Measurements from ENCODE around the gene CTNS.
A peak's percentile ranks its signal among the peaks of the same experiment; 100 is the strongest.

Gene CTNS

DNA sequence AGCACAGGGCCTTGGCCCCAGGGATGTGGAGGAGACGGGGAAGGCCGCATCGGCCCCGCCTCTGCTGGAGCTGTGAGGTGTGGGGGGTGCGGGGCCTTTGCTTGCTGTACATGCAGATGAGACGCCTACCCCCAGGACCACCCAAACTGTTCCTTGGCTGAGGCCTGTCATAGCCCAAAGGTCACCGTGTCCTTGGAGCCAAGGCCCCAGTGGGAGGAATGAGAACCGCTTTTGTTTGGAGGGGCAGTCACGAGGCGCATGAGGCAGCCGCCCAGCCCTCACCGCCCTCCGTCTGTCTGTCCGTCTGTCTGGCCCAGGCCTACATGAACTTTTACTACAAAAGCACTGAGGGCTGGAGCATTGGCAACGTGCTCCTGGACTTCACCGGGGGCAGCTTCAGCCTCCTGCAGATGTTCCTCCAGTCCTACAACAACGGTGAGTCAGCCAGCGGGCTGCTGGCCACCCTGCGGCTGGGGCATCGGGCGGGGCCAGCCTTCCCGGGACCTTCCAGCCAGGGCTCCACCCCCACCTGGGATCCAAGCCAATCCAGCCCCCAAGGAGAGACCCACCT, 23.1 kb downstream of the CTNS start:
- peak; percentile 60 for DNase-seq (ENCODE audit: low read depth)

DNA sequence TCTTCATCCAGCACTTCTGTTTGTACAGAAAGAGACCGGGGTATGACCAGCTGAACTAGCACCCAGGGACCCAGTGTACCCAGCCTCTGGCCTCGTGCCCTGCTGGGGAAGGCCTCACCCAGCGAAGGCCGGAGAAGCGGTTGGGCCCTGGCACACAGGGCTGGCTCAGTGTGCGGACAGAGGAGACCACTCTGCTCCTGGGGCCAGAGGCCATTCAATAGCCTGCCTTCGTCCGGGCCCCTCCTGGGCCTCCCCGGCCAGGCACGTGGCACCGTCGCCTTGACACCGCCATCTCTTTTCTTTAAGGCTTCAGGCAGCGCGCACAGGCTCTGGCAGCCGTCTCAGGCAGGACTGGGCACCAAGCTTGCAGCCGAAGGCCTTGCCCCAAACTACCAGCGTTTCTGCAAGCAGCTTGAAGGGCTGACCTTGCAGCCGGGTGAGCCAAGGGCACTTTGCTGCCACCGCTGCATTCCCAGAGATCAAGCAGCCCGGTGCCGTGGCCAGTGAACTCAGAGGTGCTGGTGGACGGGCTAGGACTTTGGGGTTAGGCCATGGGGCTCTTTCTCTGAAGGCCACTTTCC, 23.8 kb downstream of the CTNS start:
- DNase-seq (ENCODE audit: low read depth) = no peak

DNA sequence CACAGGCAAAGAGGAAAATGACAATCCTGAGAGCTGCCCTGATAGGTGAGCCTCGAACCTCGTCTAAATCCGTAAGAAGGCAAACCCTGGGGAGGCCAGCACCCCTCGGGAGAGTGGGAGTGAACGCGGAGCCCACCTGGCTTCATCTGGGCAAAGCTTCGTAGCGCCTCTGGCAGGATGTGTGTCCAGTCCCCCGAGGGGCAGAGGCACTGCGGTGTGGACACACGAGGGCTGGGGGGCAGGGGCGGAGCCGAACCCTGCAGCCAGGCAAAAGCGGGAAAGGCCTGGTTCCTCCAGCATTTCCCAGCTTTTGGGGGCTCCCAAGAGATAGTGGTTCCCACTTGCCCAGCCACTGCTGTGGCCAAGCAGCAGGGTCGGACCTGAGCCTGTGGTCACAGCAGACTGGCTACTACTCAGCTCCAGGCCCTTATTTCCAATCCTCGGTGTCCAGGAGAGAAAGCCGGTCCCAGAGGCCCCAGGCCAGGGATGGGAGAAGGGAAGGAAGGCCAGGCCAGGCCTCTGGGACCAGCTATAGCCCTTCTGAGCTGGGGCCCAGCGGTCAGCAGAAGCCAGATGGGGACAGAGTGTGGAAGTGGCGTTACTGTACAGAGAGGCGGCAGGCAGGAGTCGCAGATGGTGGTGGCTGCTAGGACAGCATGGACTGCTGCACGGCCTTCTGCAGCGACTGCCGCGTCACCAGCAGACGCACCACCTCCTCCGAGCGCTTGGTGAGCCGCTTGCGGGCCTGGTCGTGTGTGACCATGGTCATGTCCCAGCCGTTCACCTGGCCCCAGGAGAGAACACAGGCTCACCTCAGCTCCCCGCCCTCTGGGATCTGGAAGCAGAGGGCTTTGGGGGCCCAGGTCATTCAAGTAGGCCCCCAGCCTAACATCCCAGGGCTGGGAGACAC, 26.8 kb downstream of the CTNS start:
- DNase-seq (ENCODE audit: low read depth) = no peak

DNA sequence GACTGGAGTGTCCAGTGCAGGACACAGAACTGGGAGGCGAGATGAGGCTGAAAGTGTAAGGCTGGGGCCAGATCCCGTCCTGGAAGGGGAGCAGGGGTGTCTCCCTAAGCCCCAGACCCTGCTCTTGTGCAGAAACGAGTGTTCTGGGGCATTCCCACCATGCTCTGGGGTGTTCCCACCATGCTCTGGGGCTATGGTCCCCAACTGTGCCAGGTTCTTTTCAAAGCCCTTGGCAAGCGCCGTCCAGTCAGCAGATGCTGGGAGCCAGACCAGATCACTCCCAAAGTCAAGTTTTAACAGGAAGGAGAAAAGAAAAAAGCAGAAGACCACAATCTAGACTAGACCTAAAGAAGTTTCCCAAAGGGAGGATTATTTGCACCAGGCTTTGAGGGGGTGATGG, 29.3 kb downstream of the CTNS start:
- no peak for DNase-seq (ENCODE audit: low read depth)

DNA sequence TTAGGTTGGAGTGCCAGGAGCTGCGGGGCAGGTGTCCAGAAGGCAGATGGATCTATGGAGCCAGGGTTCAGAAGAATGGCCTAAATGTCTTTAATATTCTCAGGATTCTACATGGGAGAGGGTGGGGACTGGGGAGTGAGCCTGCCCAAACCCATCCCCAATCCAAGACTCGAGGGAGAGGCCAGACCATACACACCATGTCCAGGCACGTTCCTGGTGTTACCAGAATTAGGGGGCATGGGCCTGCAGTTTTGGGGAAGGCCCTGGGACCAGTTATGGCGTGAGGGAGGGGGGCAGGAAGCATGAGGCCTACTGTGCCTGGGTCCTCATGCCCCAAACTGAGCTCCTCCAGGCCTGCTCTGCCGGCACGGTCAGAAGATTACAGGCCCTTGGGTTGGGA, 30.0 kb downstream of the CTNS start:
- no peak for DNase-seq (ENCODE audit: low read depth)

- DNase-seq (ENCODE audit: low read depth) = peak; percentile 50
Observed at GRCh38 chr17:3667366-3668278, 31.1 kb downstream of the CTNS start.

DNA sequence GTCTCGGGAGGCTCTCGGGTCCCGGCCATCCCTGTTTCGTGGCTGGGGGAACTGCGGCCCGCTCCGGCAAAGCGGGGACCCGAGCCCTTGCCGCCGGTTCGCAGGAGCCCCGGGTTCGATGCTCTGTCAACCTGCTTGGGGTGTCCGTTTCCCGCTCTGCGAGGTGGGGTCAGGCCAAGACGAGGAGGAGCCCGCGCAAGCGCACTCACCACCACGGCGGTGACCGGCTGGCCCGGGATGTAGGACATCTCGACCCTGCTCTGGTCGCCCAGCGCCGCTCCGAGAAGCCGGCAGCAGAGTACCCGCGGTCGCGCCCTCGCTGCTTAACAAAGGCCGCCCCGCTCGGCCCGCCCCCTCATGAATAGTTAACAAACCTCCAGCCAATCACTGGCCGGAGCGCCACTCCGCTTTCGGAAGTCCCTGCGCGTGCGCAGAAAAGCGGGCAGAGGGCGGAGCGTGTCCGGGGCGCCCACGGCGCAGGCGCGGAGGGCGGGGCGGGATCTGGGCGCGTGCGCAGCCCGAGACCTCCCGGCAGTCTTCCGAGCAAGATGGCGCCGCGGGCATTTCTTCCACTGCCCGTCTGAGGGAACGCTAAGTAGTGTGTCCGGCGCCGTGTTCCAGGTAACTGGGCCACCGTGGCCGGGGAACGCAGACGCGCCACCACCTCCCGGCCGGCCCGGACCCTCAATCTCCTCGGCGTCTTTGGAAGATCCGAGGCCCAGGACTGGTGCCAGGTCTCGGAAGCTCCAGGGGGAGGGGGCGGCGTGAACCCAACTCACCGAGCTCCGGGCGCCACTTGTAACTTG, 31.9 kb downstream of the CTNS start, which contains the start of the genes EMC6 and TAX1BP3:
Gene EMC6, plus strand, starts transcription at position 534 of the 806 bp plus-strand sequence. CDS start 335 bp downstream, outside the sequence.
Gene TAX1BP3, minus strand, starts transcription at position 300 of the 806 bp plus-strand sequence. Its CDS starts 52 bp downstream, at position 248.
- DNase-seq (ENCODE audit: low read depth) = peak; percentile 78

DNA sequence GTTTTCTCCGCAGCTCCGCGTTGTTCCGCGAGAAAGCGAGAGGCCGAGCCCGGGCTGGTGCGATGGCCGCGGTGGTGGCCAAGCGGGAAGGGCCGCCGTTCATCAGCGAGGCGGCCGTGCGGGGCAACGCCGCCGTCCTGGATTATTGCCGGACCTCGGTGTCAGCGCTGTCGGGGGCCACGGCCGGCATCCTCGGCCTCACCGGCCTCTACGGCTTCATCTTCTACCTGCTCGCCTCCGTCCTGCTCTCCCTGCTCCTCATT, 32.5 kb downstream of the CTNS start:
- DNase-seq (ENCODE audit: low read depth) = no peak

DNA sequence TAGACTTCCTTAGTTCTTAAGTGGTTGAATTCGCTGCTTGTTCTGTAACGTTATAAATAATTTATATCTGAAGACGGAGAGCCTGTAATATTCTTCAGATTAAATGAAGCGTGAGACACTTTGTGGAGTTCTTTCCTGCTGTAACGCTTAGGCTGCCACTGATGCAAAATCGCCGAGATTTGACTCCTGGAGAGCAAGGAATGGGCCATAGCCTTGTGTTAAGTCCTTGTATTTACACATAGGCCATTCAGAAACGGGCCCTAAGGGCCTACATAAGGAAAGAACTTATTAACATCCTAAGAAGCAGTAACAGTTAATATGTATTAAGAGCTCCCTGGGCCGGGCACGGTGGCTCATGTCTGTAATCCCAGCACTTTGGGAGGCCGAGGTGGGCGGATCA, 33.0 kb downstream of the CTNS start:
- no peak for DNase-seq (ENCODE audit: low read depth)

DNA sequence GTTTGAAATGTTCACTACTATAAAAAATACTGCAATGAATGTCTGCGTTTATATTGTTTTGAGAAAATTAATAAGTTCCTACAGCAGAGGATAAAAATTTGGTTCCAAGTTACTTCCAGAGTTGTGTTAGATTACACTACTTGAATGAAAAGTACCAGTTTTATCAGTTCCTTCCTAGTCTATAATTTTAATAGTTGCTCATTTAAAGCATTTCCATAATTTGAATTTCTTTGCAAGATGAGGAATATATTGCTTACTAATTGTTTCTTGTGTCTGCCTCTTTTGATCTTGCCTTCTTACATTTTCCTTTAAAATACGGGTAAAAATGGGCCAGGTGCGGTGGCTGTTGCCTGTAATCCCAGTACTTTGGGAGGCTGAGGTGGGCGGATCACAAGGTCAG, 36.0 kb downstream of the CTNS start:
- DNase-seq (ENCODE audit: low read depth) = no peak

DNA sequence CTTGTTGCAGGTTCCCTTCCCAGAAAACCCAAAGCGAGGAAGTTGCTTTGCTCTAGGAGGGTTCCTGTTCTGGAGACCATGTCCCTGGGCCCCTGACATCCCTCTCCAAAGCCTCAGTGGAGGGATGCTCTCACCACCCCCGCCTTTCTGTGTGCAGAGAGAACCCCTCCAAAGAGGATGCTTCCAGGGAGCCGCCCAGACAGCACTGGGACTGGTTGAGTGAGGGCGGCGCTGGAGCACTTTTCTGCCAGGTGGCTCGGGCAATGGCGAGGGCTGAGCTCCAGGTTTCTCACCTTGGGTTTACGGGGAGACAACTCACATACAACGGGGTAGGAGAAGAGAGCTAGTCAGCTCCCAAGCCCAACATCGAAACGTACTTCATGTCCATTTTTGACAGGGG, 39.3 kb downstream of the CTNS start:
- no peak for DNase-seq (ENCODE audit: low read depth)

GRCh38 chr17:3678095-3678820, 41.7 kb downstream of the CTNS start:
- DNase-seq (ENCODE audit: low read depth) = no peak

DNA sequence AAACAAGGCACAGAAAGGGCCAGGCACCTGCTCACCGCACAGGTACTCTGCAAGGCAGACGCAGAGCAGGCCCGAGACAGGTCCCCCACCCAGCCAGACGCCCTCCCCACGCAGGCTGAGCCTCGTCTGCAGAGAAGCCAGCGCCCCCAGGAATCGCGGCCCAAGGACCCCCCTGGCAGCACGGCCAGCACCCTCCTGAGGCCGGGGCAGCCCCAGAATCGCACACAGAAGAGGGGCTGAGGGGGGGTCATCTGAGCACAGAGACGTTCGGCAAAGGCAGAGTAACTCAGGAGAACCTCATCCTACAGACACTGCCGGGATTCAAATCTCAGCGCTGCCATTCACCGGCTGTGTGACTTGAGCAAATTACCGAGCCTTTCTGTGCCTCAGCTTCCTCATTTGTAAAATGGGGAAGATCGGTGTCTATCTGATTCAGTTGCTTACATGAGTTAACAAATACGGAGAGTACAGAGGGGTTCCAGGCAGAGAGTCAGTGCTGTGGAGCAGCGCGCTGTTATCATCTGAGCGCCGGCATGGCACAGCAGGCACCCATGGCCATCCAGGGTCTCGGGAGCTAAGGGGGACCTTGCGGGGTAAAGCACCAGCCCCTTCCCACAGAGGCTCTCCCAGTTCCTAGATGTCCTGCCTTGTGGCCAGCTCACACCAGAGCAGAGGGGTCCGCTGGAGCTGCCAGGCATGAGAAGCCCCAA, 42.4 kb downstream of the CTNS start:
- DNase-seq (ENCODE audit: low read depth) = no peak

DNA sequence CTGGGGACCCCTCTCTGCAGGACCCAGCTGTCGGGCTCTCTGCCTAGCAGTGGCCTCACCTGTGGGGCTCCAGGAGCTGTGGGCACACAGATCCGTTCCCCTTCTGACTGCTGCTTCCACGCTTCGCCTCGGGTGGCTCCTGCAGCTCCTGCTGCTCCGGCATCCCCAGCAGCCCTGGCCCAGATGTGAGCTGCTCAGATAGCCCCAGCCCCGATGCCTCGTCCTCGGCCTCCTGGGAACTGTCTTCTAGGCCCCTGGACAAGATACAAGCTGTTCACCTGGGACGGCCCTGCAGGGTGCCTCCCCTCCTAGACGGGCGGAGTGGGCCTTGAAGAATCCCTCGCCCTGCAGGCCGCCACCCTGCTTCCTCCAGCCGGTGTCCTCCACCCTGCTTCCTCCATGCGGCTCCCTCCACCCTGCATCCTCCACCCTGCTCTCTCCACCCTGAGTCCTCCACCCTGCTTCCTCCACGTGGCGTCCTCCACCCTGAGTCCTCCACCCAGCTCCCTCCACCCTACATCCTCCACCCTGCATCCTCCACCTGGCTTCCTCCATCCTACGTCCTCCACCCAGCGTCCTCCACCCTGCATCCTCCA, 43.1 kb downstream of the CTNS start:
- no peak for DNase-seq (ENCODE audit: low read depth)

DNA sequence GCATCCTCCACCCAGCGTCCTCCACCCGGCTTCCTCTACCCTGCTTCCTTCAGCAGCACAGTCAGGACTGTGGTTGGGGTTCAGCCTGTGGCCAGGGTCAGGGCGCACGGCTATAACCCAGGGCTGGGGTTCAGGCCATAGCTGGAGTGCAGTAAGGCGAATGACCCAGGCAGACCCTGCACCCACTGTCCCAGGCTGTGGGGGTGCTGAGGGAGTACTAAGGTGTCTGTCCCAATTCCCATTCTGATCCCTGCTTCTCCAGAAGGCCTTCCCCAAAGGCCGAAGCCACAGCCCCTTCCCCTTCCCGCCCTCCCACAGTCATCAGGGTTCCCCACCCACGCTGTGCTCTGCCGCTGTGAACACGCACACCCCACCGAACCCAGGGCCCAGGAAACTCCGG, 44.5 kb downstream of the CTNS start:
- DNase-seq (ENCODE audit: low read depth) = no peak

DNA sequence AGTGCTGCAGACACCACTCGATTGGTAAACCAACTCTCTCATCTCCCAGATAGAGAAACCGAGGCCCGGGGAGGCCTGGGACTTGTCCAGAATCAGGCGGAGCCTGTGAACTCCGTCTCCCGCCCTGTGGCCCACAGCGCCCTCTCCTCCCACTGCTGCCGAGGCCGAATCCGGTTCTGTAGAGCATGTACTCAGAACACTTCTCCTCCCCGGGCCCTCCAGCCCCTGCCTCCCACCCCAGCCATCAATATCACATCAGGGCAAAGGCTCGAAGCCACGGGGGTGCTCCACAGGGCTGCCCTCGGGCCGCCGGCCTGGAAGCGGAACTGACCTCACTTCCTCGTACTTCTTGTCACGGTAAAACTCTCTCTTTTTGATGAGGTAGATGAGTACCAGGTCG, 45.0 kb downstream of the CTNS start:
- no peak for DNase-seq (ENCODE audit: low read depth)

DNA sequence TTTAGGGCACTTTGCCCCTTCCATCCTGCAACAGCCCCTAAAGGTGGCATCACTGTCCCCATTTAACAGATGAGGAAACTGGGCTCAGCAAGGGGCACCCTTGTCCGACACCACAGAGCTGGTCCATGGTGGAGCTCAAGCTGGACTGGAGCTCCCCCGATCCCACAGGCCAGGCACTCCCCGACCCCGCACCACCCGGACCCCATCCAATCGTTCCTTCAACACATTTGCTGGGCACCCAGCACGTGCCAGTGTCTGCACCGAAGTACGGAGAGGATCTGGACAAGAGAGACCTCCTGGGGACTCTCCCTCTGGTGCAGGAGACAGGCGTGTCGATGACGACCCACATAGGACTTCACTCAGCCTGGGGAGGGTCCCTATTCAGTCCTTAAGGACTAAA, 45.5 kb downstream of the CTNS start:
- no peak for DNase-seq (ENCODE audit: low read depth)

DNA sequence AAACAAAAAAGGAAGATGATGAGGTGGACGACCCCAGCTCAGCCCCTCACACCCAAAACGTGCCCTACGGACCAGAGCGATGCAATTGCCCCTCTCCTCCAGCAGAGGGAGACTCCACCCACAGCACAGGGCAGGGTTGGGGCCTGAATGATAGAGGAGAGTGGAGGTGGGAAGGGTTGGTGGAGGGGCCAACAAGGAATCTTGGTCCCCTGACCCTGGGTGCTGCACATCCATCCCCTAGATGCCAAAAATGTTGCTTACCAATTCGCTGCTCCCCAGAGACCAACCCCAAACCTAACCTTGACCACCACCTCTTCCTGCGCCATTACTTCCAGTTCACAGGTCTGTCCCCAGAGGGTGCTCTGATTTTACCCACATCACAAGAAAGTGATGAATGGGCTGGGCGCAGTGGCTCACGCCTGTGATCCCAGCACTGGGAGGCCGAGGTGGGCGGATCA, 46.5 kb downstream of the CTNS start:
- DNase-seq (ENCODE audit: low read depth) = no peak

GRCh38 chr17:3685174-3685573, 48.6 kb downstream of the CTNS start:
- no peak for DNase-seq (ENCODE audit: low read depth)

Measured in non-pigmented ciliary epithelial cell (primary cell).